GM23338 (cell line): ENCODE results near the gene EPHA4. TPM values are rescaled to one million over a fixed set of nuclear protein-coding genes. Genes with fewer than 3 reads are reported as not detected.

Experiments
- ATAC-seq: fragments of 200-7000 bp; cut with Tn5 transposase; 3 replicates; pipeline ENCODE4 v1.9.1; 2020
- DNase-seq: peaks from one replicate; pipeline ENCODE4 v3.0.0-alpha.2; 2015; ENCODE audit warnings: low spot score
- H2AFZ ChIP-seq: fragments of 200-600 bp; sonication (generic); 2 replicates; pipeline ENCODE4 v1.8.0; 2016; ENCODE audit warnings: antibody characterized with exemption, mild to moderate bottlenecking, moderate library complexity
- H3F3A ChIP-seq: fragments of 200-600 bp; sonication (generic); replicated peaks from 2 replicates; pipeline ENCODE4 v1.8.0; 2017; ENCODE audit warnings: antibody characterized with exemption, mixed run types, low read depth
- H3K27ac ChIP-seq: fragments of 200-600 bp; sonication (generic); 2 replicates; pipeline ENCODE4 v1.6.1; 2016; ENCODE audit warnings: low read depth
- H3K27me3 ChIP-seq: fragments of 200-600 bp; sonication (generic); 2 replicates; pipeline ENCODE4 v1.8.0; 2016; ENCODE audit warnings: mild to moderate bottlenecking, mixed run types, moderate library complexity; ENCODE audit not compliant: insufficient read depth
- H3K36me3 ChIP-seq: fragments of 200-600 bp; sonication (generic); 2 replicates; pipeline ENCODE4 v1.8.0; 2016; ENCODE audit warnings: mild to moderate bottlenecking; ENCODE audit not compliant: insufficient read depth
- H3K4me1 ChIP-seq: fragments of 200-600 bp; sonication (generic); 2 replicates; pipeline ENCODE4 v1.8.0; 2016; ENCODE audit warnings: mild to moderate bottlenecking, moderate library complexity; ENCODE audit not compliant: insufficient read depth
- H3K4me2 ChIP-seq: fragments of 200-600 bp; sonication (generic); 2 replicates; pipeline ENCODE4 v1.7.1; 2017; ENCODE audit warnings: mixed run types
- H3K4me3 ChIP-seq: fragments of 200-600 bp; sonication (generic); 2 replicates; pipeline ENCODE4 v1.6.1; 2016; ENCODE audit warnings: mixed run types
- H3K79me2 ChIP-seq: fragments of 200-600 bp; sonication (generic); replicated peaks from 2 replicates; pipeline ENCODE4 v1.8.0; 2017; ENCODE audit warnings: mild to moderate bottlenecking; ENCODE audit not compliant: insufficient read depth
- H3K9me2 ChIP-seq: fragments of 200-600 bp; sonication (generic); 2 replicates; pipeline ENCODE4 v1.8.0; 2017; ENCODE audit not compliant: insufficient read depth
- H4K20me1 ChIP-seq: fragments of 200-600 bp; sonication (generic); replicated peaks from 2 replicates; pipeline ENCODE4 v1.8.0; 2017; ENCODE audit warnings: mild to moderate bottlenecking; ENCODE audit not compliant: insufficient read depth
- H3K27ac Mint-ChIP-seq: 2 replicates; pipeline ENCODE4 v1.8.0; 2020; ENCODE audit warnings: inconsistent platforms, mild to moderate bottlenecking, moderate library complexity, mixed read lengths
- H3K27me3 Mint-ChIP-seq: 3 replicates; pipeline ENCODE4 v1.8.0; 2022; ENCODE audit warnings: low read depth, mild to moderate bottlenecking, moderate library complexity, mixed read lengths, inconsistent platforms; ENCODE audit not compliant: insufficient read depth, poor library complexity
- H3K36me3 Mint-ChIP-seq: 3 replicates; pipeline ENCODE4 v1.8.0; 2021; ENCODE audit warnings: low read depth, mild to moderate bottlenecking, inconsistent platforms, moderate library complexity, mixed read lengths
- H3K4me1 Mint-ChIP-seq: 3 replicates; pipeline ENCODE4 v1.8.0; 2020; ENCODE audit warnings: mild to moderate bottlenecking, inconsistent platforms, mixed read lengths
- H3K4me3 Mint-ChIP-seq: 3 replicates; pipeline ENCODE4 v1.8.0; 2021; ENCODE audit warnings: moderate library complexity, mild to moderate bottlenecking, inconsistent platforms, mixed read lengths
- H3K9me3 Mint-ChIP-seq: 3 replicates; pipeline ENCODE4 v1.8.0; 2020; ENCODE audit warnings: moderate library complexity, mild to moderate bottlenecking, inconsistent platforms, mixed read lengths
- CREB1 ChIP-seq: fragments of 250-450 bp; sonication (Bioruptor Pico); IDR thresholded peaks from 2 replicates; pipeline ENCODE4 v1.5.0; 2020; ENCODE audit warnings: low read depth, mild to moderate bottlenecking, moderate library complexity
- EZH2phosphoT487 ChIP-seq: fragments of 200-600 bp; sonication (generic); IDR thresholded peaks from one replicate; pipeline ENCODE4 v1.8.1; 2018; ENCODE audit warnings: antibody characterized with exemption; ENCODE audit not compliant: unreplicated experiment
- REST ChIP-seq: IDR thresholded peaks from one replicate; pipeline ENCODE4 v1.6.1; 2018; ENCODE audit warnings: antibody characterized with exemption; ENCODE audit not compliant: unreplicated experiment
- polyA plus RNA-seq: library from polyadenylated mRNA; unstranded; fragments of >200 nt; fragmentation: Nextera tagmentation; extraction: Ambion mirVana; gene quantifications from 2 replicates; pipeline ENCODE4 v1.2.1, GENCODE V29; 2016
- total RNA-seq: library from RNA; depleted of rRNA; stranded (reverse); fragments of >200 nt; shearing (Covaris generic); gene quantifications from 2 replicates; pipeline ENCODE4 v1.2.3, GENCODE V29; 2014

EPHA4 gene
- total and polyA plus RNA-seq, 2 experiments from 2014 or later = 4.1 to 6.2 TPM

GRCh38 chr2:221466744-221467143, 105.4 kb downstream of the EPHA4 start (continued):
- no peak for TF ChIP-seq REST

GRCh38 chr2:221465776-221466175, 106.3 kb downstream of the EPHA4 start:
- no peaks in the 10 kb centered on the region for H3K36me3 Mint-ChIP-seq
- DNase-seq (no peak), ATAC-seq (no peak)
- Histone ChIP-seq H3K9me2 (peaks cover 5% of the 10 kb centered on the region; the same call in 1 of the 2 replicates), H4K20me1 (0 out of 2 replicates have a peak, but pooled peaks cover 3% of the 10 kb centered on the region), H3K36me3 (no peaks in the 10 kb centered on the region), H3K4me1 (peaks cover 17% of the 10 kb centered on the region), H3K27ac (no peak overlapping the region), H2AFZ (no peak overlapping the region), H3K4me2 (no peak overlapping the region), H3F3A (no peaks in the 10 kb centered on the region), H3K4me3 (no peak overlapping the region), H3K27me3 (peaks cover 38% of the 10 kb centered on the region), H3K79me2 (no peaks in the 10 kb centered on the region)
- H3K4me1 Mint-ChIP-seq = peaks cover 44% of the 10 kb centered on the region
- TF ChIP-seq EZH2phosphoT487 (no peak), REST (no peak)
- peaks cover 14% of the 10 kb centered on the region for H3K27me3 Mint-ChIP-seq
- H3K4me3 Mint-ChIP-seq = no peak overlapping the region
- H3K9me3 Mint-ChIP-seq = no peaks in the 10 kb centered on the region
- no peak overlapping the region for H3K27ac Mint-ChIP-seq

- H2AFZ ChIP-seq = no peak overlapping the region
- no peak overlapping the region for H3K4me3 ChIP-seq
- peaks cover 5% of the 10 kb centered on the region; the same call in 1 of the 2 replicates for H3K9me2 ChIP-seq
- Mint-ChIP-seq H3K4me3 (no peak overlapping the region), H3K4me1 (peaks cover 42% of the 10 kb centered on the region), H3K36me3 (no peaks in the 10 kb centered on the region), H3K27ac (no peak overlapping the region), H3K27me3 (peaks cover 11% of the 10 kb centered on the region), H3K9me3 (no peaks in the 10 kb centered on the region)
- no peak overlapping the region for H3K4me2 ChIP-seq
- 0 out of 2 replicates have a peak, but pooled peaks cover 3% of the 10 kb centered on the region for H4K20me1 ChIP-seq
- H3K36me3 ChIP-seq = no peaks in the 10 kb centered on the region
- no peak for ATAC-seq
- H3K27me3 ChIP-seq = peaks cover 33% of the 10 kb centered on the region
- DNase-seq = no peak
- H3K79me2 ChIP-seq = no peaks in the 10 kb centered on the region
- no peak overlapping the region for H3K27ac ChIP-seq
- H3F3A ChIP-seq = no peaks in the 10 kb centered on the region
- peaks cover 17% of the 10 kb centered on the region for H3K4me1 ChIP-seq
- TF ChIP-seq CREB1 (no peak), REST (no peak)
Measured at GRCh38 chr2:221464971-221465370, 107.1 kb downstream of the EPHA4 start.
